Forelimb muscle (tissue), 1 donor: ENCODE results near the gene THOC6. TPM values are rescaled to one million over a fixed set of nuclear protein-coding genes. Genes with fewer than 3 reads are reported as not detected.

Experiments used
- DNase-seq: peaks from one replicate; pipeline ENCODE4 v3.0.0-alpha.2; 2013; ENCODE audit warnings: low read depth
- polyA plus RNA-seq: library from polyadenylated mRNA; unstranded; fragments of 120-200 nt; gene quantifications from one replicate; pipeline ENCODE4 v1.2.1, GENCODE V29; 2013; ENCODE audit not compliant: insufficient read length

Gene THOC6
- polyA plus RNA-seq, 1 donor, result 18.4 TPM

GRCh38 chr16:2991566-2992261 lies 32.1 kb upstream of the THOC6 start:
- DNase-seq, result no peak

DNA sequence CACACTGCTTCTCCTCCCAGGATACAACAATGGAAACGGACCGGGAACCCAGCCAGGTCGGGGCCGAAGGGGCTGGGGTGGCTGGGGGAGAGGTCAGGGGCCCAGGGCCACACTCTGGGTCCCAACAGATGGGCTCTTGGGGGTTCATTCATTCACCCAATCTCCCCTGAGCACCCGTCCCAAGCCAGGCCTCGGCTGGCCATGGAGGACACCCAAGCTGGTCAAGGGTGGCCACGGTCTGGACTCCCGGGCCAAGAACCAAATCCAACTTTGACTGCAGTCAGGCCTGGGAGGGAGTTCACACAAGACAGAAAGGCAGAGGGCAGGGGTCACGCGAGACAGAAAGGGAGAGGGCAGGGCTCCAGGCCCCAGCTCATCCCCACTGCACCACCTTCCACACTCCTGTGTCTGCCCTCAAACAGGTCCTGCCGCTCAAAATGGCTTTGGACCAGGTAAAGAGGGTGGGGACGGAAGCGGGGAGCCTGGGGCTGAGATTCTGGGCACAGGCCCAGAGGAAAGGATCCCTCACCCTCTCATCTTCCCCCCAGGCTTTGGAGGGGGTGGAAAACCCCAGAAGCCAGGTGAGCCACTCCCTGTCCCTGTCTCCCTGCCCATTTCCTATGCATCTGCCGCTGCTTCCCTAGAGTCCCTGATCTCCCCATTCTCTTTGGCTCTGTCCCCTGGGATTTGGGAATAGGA lies 31.3 kb upstream of the THOC6 start:
- DNase-seq, result no peak

DNA sequence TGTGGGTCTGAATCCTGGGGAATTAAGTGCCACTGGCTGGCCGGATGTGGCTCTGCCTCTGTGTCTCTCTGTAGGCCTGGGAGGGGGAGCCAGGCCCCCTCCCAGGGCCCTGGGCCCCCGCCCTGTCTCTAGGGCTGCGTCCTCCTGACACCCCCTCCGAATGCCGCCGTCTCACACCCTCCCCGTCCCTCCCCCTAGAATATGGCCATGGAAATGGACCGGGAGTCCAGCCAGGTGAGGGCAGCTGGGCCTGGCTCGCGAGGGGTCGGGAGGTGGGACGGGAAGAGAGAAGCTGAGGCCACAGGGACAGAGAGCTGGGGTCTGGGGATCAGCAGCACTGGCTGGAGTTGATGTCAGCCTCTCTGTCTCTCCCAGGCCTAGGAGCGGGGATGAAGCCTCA lies 27.5 kb upstream of the THOC6 start:
- DNase-seq, result no peak

DNA sequence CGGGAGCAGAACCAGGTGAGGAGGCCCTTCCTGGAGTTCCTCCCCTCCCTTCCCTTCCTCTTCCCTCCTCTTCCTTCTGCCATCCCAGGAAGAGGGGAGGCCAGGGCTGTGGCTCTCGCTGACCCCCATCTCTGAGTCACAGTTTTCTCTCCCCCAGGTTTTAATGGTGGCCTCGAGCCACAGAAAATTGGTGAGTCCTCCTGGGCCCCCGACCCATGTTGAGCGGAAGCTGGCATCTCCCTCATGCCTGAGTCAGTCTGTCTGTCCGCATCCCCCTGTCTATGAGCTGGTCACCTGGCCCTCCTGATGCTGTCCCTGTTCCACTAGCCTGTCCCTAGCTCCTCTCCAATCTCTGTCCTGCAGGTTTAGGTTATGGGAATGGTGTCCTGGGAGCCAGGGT lies 23.9 kb upstream of the THOC6 start:
- no peak for DNase-seq

DNA sequence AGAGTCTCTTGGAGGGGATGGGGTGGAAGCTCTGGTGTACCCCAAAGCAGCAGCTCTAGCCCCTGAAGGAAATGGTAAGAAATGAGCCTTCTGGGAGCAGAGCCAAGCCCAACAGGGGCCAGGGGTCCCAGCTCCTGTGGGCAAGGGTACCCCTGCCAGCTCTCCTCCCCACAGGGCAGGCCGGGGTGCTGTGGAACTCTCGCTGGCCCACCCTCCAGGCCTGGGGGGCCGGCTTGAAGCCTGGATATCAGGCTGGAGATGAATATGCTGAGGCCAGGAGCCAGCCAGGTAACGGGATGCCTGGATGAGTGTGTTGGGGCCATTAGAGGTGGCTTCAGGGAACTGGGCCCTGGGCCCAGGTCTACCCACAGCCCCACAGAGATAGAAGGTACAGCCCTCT lies 23.3 kb upstream of the THOC6 start:
- DNase-seq, result no peak

DNA sequence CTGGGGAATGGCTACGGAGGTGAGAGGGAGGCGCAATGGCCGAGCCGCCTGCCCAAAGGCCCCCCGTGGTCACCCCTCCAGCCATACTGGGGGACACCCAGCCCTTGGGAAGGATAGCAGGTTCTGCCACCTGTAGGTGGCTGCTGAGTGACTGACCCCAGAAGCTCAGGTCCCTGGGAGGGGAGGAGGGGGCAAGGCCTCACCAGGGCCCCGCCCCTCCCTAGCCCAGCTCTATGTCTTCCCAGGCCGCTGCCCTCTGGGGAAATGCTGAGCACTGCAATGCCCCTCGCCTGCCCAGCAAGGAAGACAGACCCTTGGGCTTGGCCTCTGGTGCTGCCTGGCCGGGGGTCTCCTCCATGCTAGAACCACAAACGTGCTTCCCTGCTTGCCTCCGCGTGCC lies 22.5 kb upstream of the THOC6 start:
- no peak for DNase-seq

DNA sequence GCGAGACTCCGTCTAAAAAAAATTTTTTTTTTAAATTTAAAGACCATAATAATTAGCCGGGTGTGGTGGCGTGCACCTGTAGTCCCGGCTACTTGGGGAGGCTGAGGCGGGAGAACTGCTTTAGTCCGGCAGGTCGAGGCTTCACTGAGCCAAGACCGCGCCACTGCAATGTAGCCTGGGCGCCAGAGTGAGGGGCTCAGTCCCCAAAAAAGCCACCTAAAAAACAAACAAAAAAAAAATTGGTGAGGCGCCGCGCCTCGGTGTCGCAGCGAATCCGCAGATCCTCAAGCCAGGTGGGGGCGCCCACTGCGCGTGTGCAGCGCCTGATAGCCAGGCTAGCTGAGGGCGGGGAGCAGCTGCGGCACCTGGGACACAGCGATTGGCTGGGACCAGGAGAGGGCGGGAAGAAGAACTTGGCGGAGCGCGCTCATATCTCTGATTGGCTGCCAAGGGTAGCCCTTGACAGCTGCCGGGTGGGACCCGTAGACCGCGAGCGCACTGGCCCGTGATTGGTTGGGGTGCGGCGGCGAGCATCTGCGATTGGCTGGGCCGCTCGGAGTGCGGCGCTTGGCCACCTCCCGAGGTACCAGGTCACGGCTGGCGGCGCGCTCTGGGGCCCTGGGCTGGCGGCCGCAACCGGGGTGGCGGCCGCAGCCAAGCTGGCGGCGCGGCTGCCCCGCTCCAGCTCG lies 20.1 kb upstream of the THOC6 start:
- DNase-seq, result peak; percentile 85

- no peak for DNase-seq
These were observed 19.5 kb upstream of the THOC6 start for GRCh38 chr16:3004319-3004718.

DNA sequence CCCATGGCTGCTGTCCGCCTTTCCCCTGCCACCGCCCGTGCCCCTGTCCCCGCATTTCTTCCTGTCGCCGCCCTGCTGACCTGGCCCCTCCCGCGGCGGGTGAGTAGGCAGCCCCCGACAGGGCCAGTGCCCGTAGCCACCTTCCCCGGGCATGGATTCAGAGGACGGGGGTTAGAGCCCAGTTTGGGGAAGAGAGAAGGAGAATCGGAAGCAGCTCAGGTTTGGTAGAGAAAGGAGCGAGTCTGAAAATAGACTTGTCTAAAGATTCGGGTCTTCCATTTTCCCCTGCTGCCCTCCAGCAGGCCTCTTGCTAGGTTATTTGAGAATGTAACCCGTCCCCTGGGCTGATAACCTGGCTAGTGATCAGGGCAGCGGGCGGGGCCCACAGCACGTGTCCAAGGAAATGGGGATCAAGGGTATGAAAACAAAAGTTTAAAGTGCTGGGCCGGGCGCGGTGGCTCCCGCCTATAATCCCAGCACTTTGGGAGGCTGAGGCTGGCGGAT lies 19.0 kb upstream of the THOC6 start:
- no peak for DNase-seq

- no peak for DNase-seq
These were observed 16.5 kb upstream of the THOC6 start for GRCh38 chr16:3007059-3007956.

DNA sequence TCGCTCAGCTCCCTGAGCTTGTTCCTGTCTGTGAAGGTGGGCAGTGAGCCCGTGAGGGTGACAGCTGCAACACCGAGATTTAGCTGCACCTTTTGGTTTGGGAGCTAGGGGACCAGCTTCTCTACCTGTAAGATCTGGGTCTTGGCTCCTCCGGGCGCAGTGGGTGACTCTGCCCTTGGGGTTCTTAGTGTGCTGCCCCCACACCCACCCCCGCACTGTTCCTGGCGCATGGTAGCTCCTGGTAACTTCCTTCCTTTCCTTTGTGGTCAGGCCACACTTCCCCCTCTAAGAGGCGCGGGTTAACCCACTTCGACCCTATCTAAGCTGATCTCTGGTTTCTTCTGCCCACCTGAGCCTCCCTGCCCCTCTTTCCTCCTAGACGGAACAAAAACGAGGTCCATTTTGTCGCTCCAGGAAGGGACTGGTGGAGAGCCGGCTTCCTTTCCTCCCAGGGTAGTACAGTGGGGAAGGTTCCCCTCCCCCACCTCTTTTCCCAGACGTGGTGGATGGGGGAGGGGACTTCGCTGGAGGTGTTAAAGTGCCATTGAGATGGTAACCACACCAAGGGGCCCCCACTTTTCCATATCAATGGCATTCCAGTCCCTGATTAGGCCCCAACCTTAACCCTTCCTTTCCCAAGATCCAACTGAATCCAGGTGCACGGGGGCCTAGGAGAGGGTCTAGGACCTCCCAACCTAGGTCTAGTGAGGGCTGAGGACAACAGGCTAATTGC lies 15.7 kb upstream of the THOC6 start:
- DNase-seq, result no peak

GRCh38 chr16:3008690-3009037 lies 15.2 kb upstream of the THOC6 start:
- DNase-seq, result no peak

DNA sequence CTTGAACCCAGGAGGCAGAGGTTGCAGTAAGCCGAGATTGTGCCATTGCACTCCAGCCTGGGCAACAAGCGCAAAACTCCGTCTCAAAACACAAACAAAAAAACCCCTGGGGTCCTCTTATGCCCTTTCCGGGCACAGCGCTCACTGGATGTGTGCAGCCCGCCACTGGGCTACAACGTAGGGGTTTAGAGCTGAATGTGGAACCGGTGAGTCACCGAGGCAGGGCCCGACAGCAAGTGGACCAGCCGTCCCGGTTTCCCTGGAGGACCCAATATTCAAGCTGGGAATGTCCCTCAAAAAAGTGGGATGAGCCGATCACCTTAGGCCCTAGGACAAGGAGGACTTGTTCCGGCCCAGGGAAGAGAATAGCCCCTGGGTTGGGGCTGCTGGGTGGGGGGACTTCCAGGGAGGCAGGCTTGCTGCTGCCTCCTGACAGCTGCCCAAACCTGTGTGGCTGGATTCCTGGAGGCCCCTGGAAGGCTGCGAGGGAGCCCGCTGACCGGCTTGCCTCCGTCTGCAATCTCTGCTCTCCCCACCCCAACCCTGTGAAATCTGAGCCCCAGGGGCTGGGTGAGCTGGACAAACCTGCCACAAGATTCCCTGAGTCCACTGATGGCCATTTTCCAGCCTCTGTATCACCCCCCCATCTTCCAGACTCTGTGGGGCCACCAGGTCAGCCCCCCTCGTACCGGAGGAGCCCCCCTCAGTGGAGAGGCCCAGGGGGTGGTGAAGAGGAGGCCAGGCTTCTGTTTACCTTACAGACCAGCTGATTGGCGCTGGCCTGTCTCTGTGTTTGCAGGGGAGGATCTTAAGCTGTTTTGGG lies 14.1 kb upstream of the THOC6 start:
- DNase-seq, result no peak

DNA sequence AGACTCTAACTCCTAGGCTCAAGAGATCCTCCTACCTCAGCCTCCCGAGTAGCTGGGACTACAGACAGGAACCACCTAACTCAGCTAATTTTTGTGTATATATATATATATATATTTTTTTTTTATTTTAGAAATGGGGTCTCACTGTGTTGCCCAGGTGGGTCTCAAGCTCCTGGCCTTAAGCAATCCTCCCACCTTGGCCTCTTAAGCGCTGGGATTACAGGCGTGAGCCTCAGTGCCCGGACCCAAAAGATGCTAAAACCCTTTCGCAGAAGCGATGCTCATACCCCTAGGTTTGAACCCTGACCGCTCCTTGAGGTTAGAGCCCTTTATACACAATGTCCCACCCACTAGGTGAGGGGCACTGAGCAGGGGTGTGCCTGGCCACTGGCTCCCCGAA lies 13.3 kb upstream of the THOC6 start:
- DNase-seq, result no peak

GRCh38 chr16:3012246-3012645 lies 11.6 kb upstream of the THOC6 start:
- DNase-seq, result no peak

GRCh38 chr16:3012828-3013420 lies 10.9 kb upstream of the THOC6 start, which contains the start of gene CLDN9:
Gene CLDN9, plus strand, starts transcription at chr16:3012923. Its CDS starts 440 bp downstream, at chr16:3013363.
- DNase-seq, result no peak

DNA sequence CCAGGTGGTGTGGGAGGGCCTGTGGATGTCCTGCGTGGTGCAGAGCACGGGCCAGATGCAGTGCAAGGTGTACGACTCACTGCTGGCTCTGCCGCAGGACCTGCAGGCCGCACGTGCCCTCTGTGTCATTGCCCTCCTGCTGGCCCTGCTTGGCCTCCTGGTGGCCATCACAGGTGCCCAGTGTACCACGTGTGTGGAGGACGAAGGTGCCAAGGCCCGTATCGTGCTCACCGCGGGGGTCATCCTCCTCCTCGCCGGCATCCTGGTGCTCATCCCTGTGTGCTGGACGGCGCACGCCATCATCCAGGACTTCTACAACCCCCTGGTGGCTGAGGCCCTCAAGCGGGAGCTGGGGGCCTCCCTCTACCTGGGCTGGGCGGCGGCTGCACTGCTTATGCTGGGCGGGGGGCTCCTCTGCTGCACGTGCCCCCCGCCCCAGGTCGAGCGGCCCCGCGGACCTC lies 10.3 kb upstream of the THOC6 start:
- no peak for DNase-seq

GRCh38 chr16:3013998-3014690 lies 9.7 kb upstream of the THOC6 start:
- DNase-seq, result no peak

DNA sequence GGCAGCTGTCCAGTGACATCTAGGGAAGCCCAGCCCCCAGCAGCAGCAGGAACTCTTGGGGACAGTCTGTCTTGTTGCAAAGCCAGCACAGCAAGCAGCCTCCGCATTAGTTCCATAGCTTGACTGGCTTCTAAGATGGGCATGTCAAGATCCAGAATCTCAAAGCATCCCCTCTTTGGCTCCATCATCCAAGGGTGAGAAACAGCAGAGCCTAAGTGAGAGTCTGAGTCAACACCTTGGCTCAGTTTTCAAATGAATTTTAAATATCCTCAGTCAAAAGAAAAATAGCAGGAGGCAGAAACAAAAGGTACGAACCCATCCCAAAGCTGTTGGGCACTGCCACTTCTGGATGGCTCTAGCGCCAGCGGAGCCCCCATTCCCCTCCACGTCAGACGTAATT lies 8.9 kb upstream of the THOC6 start:
- DNase-seq, result no peak
